Tongue (tissue), 2 donors: ENCODE results near the gene RAET1G. TPM values are rescaled to one million over a fixed set of nuclear protein-coding genes. Genes with fewer than 3 reads are reported as not detected.
"Not testable (repeated sequence)": the region's sequence is repeated elsewhere in the genome, so short reads cannot be mapped to it uniquely, and the experiment has no call there.

Experiments
- DNase-seq: peaks from one replicate; pipeline ENCODE4 v3.0.0-alpha.2; 2015
- total RNA-seq: library from RNA; depleted of rRNA; stranded (reverse); fragments of >200 nt; gene quantifications from one replicate; pipeline ENCODE4 v1.2.3, GENCODE V29; 2014

Gene RAET1G
- total RNA-seq, 1 donor from 2014 or later, result 1.1 TPM

GRCh38 chr6:149953934-149954327 lies 31.0 kb upstream of the RAET1G start:
- not testable (repeated sequence) for DNase-seq

- not testable (repeated sequence) for DNase-seq
Measured at GRCh38 chr6:149953390-149953789, 30.5 kb upstream of the RAET1G start.

- DNase-seq, result no peak
Measured at GRCh38 chr6:149951626-149952025, 28.7 kb upstream of the RAET1G start.

- DNase-seq, result no peak
Measured at GRCh38 chr6:149951096-149951495, 28.2 kb upstream of the RAET1G start.

GRCh38 chr6:149950423-149950822 lies 27.5 kb upstream of the RAET1G start:
- DNase-seq, result no peak

- DNase-seq, result no peak
Measured at GRCh38 chr6:149948616-149949015, 25.7 kb upstream of the RAET1G start.

- no peak for DNase-seq
Measured at GRCh38 chr6:149948011-149948410, 25.1 kb upstream of the RAET1G start.

GRCh38 chr6:149947533-149947932 lies 24.6 kb upstream of the RAET1G start:
- DNase-seq, result not testable (repeated sequence)

GRCh38 chr6:149946631-149947030 lies 23.7 kb upstream of the RAET1G start:
- not testable (repeated sequence) for DNase-seq

GRCh38 chr6:149945276-149945675 lies 22.4 kb upstream of the RAET1G start:
- not testable (repeated sequence) for DNase-seq

- not testable (repeated sequence) for DNase-seq
Measured at GRCh38 chr6:149943321-149943720, 20.4 kb upstream of the RAET1G start.

- DNase-seq, result no peak
Measured at GRCh38 chr6:149942461-149942829, 19.5 kb upstream of the RAET1G start.

- peak; percentile 91 for DNase-seq
Measured at GRCh38 chr6:149941583-149942460, 18.9 kb upstream of the RAET1G start, which contains the start of gene ULBP2. TSS of gene ULBP2 (plus strand) at chr6:149942014. CDS start at chr6:149942073, 59 bp downstream.

- no peak for DNase-seq
Measured at GRCh38 chr6:149940672-149940982, 17.7 kb upstream of the RAET1G start.

GRCh38 chr6:149939909-149940671 lies 17.2 kb upstream of the RAET1G start:
- DNase-seq, result no peak

GRCh38 chr6:149939356-149939648 lies 16.4 kb upstream of the RAET1G start:
- no peak for DNase-seq

- peak; percentile 20 for DNase-seq
Measured at GRCh38 chr6:149938571-149939355, 15.8 kb upstream of the RAET1G start.

GRCh38 chr6:149938013-149938570 lies 15.2 kb upstream of the RAET1G start:
- not testable (repeated sequence) for DNase-seq

GRCh38 chr6:149936743-149937142 lies 13.8 kb upstream of the RAET1G start:
- no peak for DNase-seq

GRCh38 chr6:149935668-149936067 lies 12.7 kb upstream of the RAET1G start:
- no peak for DNase-seq

- no peak for DNase-seq
Measured at GRCh38 chr6:149935246-149935645, 12.3 kb upstream of the RAET1G start.
